Stimulated activated CD8-positive, alpha-beta memory T cell treated with anti-CD3 and anti-CD28 coated beads, Interleukin-7, amount 100 ng/mL, for 24 hours (primary cell): ENCODE data around the gene JMJD6.
"Not testable (repeated sequence)": the region's sequence is repeated elsewhere in the genome, so short reads cannot be mapped to it uniquely, and the experiment has no call there.

ENCODE experiments used
- DNase-seq: peaks from one replicate; pipeline ENCODE4 v3.0.0-alpha.2; 2020; ENCODE audit warnings: low read depth

Gene JMJD6

DNA sequence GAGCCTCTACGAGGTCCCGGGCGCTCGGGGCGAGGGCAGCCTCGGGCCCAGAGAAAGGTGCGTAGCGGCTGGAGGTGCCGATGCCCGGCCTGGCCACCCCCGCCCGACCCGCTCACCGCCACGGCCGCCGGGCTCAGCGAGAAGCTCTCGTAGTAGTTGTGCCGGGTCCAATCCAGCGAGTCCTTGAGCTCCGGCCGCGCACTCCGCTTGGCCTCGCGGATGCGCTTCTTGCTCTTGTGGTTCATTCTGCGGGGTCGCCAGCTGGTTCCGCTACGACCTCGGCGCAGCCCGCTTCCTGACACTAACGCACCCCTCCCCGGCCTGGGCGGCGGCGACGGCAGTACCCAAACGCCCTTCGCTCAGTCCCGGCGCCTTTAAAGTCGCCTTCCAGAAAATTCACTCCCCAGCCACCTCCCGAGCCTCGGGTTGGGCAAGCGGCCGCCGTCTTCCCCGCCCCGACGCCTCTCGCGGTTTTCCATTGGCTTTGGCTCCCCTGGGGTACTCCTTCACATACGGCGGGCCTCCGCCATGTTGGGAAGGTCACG lies at the start of gene JMJD6:
Gene JMJD6 (minus strand): TSS at position 376 of the 545 bp plus-strand sequence. CDS start 131 bp downstream, at position 245.
- peak; percentile 88 for DNase-seq

DNA sequence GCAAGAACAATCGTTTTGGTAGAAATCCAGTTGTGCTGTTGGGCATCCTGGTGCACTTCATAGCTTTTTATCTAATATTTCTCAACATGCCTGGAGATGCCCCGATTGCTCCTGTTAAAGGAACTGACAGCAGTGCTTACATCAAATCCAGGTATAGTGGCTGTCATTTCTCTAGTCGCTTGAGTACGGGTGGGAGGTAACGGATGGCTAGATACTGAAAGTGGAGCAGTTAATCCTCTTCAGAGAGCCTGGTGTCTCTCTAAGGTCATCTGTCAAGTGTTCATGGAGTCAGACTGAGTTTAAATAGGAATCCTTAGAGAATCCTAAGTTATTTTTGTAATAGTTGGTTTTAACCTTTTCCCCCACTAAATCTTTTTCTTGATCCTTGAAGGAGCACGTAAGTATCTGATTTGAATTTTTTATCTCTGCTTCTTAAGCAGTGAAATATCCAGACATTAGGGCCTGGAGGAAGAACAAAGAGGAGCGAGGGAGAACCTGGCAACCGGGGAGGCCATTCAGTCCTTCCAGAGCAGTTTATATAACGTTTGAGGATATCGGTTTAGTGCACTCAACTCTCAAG lies 48.7 kb upstream of the JMJD6 start:
- DNase-seq: no peak

- DNase-seq: peak; percentile 12
These were observed 46.6 kb upstream of the JMJD6 start for GRCh38 chr17:76772842-76773525.

DNA sequence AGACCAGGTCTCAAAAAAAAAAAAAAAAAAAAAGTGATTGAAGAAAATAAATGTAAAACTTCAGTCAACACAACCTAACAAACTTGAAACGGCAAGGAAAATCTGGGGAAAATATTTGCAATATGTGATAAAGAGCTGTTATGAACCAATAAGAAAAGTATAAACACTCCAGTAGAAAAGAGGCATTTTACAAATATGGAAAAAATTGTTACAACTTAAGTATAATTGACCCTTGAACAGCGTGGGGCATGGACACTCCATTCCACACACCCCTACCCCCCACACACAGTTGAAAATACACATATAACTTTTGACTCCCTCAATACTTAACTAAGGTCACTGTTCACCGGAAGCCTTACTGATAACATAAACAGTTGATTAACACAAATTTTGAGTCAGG lies 32.2 kb upstream of the JMJD6 start:
- DNase-seq: no peak

GRCh38 chr17:76757256-76757655 lies 30.9 kb upstream of the JMJD6 start:
- DNase-seq: no peak

- no peak for DNase-seq
These were observed 28.9 kb upstream of the JMJD6 start for GRCh38 chr17:76755285-76755684.

DNA sequence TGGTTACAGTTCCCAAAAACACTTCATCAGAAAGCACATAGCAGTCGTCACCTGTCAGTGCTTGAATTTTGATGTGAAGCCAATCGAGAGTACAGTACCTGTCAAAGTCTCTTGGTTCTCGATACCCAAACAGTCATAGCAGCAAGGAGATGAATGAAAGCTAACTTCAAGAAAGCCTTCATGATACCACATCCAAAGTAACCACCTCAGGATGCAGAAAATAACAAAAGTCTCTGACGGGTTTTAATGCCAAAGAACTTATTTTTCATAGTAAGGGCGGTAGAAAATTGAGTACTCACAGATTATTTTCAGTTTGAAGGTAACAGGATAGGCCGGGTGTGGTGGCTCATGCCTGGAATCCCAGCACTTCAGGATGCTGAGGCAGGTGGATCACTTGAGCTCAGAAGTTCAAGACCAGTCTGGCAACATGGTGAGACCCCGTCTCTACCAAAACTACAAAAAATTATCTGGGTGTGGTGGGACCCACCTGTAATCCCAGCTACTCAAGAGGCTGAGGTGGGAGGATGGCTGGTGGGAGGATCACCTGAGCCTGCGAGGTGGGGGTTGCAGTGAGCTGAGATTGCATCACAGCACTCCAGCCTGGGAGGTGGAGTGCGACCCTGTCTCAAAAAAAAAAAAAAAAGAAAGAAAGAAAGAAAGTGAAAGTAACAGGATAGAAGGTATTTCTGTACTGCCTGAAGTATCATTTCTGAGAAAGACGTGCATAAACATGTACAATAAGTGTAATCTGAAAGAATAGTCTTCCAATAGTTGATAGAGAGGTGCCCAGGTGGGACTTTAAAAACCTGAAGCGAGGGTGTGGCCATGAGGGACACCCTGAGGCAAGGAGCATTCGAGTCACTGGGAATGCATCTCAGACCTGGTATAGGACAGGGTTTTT lies 26.9 kb upstream of the JMJD6 start:
- no peak for DNase-seq

GRCh38 chr17:76752006-76752405 lies 25.6 kb upstream of the JMJD6 start:
- no peak for DNase-seq

DNA sequence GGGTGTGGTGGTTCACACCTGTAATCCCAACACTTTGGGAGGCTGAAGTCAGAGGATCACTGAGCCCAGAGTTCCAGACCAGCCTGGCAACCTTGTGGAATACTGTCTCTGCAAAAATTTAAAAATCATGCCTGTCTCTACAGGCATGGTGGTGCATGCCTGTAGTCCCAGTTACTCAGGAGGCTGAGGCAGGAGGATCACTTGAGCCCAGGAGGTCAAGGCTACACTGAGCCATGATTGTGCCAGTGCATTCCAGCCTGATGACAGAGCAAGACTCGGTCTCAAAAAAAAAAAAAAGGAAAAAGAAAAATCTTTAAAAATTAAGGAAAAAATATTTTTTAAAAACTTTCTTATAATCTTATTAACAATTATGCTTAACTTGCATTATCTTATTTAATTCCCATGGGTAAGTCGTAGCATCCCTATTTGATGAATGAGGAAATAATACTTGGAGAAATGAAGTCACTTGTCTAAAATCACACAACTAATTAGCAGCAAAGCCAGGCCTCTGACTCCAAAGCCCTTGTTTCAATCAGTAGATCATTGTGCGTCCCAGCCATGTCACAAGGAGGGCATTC lies 25.1 kb upstream of the JMJD6 start:
- no peak for DNase-seq

GRCh38 chr17:76748657-76749056 lies 22.3 kb upstream of the JMJD6 start:
- DNase-seq: no peak

DNA sequence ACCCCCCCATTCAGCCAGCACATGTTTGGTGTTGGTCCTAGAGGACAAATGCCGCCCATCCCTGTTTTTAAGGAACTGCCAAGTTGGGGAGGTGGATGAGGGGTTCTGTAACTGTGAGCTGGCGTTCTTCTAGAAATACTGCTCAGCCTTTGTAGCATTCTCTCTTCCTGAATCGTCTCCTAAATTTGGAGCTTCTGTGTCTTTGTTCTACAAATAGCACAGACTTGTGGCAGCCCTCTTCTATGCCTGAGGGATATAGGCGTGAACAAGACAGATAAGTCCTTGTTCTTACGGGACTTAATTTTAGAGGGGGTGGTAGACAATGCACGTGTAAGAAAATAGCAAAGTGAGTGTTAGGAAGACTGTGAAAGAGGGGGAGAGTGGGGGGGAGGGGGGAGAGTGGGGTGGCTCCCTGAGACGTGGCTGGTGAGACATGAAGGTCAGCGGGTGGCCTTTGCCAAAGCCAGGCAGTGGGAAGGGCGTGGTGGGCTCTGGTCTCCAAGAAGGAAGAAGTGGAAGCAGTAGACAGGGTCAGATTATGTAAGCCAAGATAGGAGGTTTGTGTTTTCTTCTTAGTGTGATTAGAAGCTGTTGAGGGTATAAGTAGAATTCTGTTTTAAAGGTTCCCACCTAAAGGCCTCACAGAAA lies 21.4 kb upstream of the JMJD6 start:
- DNase-seq: no peak

DNA sequence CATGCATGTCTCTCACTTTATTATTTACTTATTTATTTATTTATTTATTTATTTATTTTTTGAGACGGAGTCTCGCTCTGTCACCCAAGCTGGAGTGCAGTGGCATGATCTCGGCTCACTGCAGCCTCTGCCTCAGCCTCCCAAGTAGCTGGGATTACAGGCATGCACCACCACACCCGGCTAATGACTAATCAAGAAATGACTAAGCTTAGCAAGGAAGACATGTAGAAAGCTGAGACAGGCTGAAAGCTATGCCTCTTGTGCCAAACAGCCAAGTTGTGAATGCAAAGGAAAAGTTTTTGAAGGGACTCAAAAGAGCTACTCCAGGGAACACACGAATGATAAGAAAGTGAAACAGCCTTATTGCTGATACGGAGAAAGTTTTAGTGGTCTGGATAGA lies 19.4 kb upstream of the JMJD6 start:
- not testable (repeated sequence) for DNase-seq

DNA sequence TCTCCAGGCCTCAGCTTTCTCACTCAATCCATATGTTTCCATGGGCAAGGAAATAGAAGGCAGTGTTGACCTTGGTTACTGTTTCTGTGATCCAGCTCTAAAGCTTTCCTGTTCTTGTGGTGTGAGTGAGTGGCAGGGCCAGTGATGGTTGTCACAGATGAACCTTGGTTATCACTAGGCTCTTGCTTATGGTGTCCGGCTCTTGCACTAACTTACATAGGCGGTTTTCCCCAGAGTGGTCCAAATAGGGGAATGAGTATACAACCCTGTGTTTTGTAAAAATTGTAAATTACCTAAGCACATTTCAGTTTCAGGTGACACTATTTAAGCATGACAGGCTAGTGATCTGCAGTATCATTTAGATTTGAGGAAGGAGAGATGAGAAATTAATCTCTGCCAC lies 18.3 kb upstream of the JMJD6 start:
- DNase-seq: no peak

DNA sequence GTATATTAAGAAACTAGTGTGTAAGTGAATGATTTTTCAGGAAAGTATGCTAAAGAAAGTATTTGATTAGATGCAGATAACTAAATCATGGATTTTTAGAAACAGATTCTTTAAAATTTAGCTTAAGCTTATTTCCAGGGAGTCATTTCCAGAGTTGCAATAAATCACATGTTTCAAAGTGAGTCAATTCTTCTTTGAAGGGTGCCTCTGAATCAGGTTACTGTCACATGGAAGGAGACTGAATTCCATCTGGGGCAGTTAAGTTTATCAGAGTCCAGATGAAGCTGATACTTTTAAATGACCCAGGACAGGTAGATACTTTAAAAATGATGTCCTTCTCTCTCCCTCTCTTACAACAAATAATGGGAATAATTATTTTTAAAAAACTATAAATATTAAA lies 16.6 kb upstream of the JMJD6 start:
- no peak for DNase-seq

GRCh38 chr17:76740329-76741118 lies 14.1 kb upstream of the JMJD6 start:
- DNase-seq: no peak

GRCh38 chr17:76739568-76740115 lies 13.2 kb upstream of the JMJD6 start:
- DNase-seq: not testable (repeated sequence)

DNA sequence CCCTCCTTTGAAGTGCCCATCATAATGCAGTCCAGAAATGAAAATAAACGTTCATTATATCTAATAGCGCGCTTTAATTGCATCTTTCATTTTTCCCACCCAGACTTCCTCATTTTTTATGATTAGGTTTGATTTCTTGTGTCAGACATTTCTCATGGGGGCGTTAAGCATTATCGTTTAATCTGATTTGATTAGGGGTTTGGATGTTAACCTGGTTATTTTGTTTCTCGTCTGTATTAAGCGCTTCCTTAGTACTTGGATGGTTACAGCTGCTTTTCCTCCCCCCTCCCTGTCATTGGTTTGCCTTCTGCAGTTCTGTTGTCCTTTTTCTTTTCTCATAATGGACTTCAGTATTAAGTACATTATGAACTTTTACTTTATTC lies 12.1 kb upstream of the JMJD6 start:
- no peak for DNase-seq

GRCh38 chr17:76737676-76738467 lies 11.5 kb upstream of the JMJD6 start, which contains the start of gene MFSD11:
Gene MFSD11, plus strand, starts transcription at chr17:76738119. Its CDS starts 234 bp downstream, at chr17:76738353.
- peak; percentile 76 for DNase-seq

GRCh38 chr17:76737082-76737675 lies 10.8 kb upstream of the JMJD6 start, which contains the start of gene SRSF2:
Gene SRSF2, minus strand, starts transcription at chr17:76737331. Its CDS starts 171 bp downstream, at chr17:76737160.
- peak; percentile 92 for DNase-seq
